Uterus (tissue), 4 donors: ENCODE data around the gene DCUN1D2. TPM values are rescaled to one million over a fixed set of nuclear protein-coding genes. Genes with fewer than 3 reads are reported as not detected.

Experiments
- DNase-seq, 2 donors: peaks; one replicate each; pipeline ENCODE4 v3.0.0-alpha.2; 2019 to 2020
- H3K27ac ChIP-seq, 2 donors: fragments of 200-600 bp; sonication (generic); 1 replicate in 1 of 2; 2 replicates in 1 of 2; pipeline ENCODE4 v1.5.1; 2016 to 2018
- H3K27me3 ChIP-seq, 2 donors: fragments of 200-600 bp; sonication (generic); one replicate each; pipeline ENCODE4 v1.5.1; 2018 to 2019; ENCODE audit warnings: control low read depth in 1 of 2
- H3K36me3 ChIP-seq, 2 donors: fragments of 200-600 bp; sonication (generic); one replicate each; pipeline ENCODE4 v1.5.1; 2019; ENCODE audit warnings: control low read depth in 1 of 2
- H3K4me1 ChIP-seq, 2 donors: fragments of 200-600 bp; sonication (generic); one replicate each; pipeline ENCODE4 v1.5.1; 2018 to 2019; ENCODE audit warnings: control low read depth in 1 of 2
- H3K4me3 ChIP-seq, 2 donors: fragments of 200-600 bp; sonication (generic); 1 replicate in 1 of 2; 2 replicates in 1 of 2; pipeline ENCODE4 v1.5.1; 2018 to 2019; ENCODE audit warnings: mild to moderate bottlenecking in 1 of 2
- H3K9me3 ChIP-seq, 2 donors: fragments of 200-600 bp; sonication (generic); one replicate each; pipeline ENCODE4 v1.5.1; 2019; ENCODE audit warnings: control low read depth in 1 of 2
- CTCF ChIP-seq, 4 experiments: fragments of 200-600 bp in 2 of 4; fragments of 450-650 bp in 2 of 4; sonication (generic) in 2 of 4; IDR thresholded peaks; one replicate each; pipeline ENCODE4 v1.5.1; 2016 to 2019; ENCODE audit warnings: antibody characterized with exemption in 4 of 4, mild to moderate bottlenecking in 2 of 4, moderate library complexity in 1 of 4
- POLR2A ChIP-seq, 2 donors: fragments of 450-650 bp; IDR thresholded peaks; one replicate each; pipeline ENCODE4 v1.6.1; 2016; ENCODE audit warnings: antibody characterized with exemption in 2 of 2, mild to moderate bottlenecking in 1 of 2, moderate library complexity in 1 of 2
- intact Hi-C: fragments of 100-400 bp; cut with DNase I; formaldehyde crosslinking; loops from one replicate; pipeline ENCODE4 v1.15.1; 2023; ENCODE audit warnings: low total_unique reads
- total RNA-seq, 4 donors: library from RNA; depleted of rRNA in 3 of 4; stranded (reverse); fragments of >200 nt in 3 of 4; gene quantifications; one replicate each; pipeline versions ENCODE4 v1.1.0 to v1.2.4, GENCODE V29; 2014 to 2023
- donor health status: DM: yes; HTN: yes; CAD: no.

The DCUN1D2 gene
- total RNA-seq: 10 to 100 TPM in 3 of 4 donors, 1 to 10 TPM in 1; 7.7 to 68.2 (median 29.3) TPM

DNA sequence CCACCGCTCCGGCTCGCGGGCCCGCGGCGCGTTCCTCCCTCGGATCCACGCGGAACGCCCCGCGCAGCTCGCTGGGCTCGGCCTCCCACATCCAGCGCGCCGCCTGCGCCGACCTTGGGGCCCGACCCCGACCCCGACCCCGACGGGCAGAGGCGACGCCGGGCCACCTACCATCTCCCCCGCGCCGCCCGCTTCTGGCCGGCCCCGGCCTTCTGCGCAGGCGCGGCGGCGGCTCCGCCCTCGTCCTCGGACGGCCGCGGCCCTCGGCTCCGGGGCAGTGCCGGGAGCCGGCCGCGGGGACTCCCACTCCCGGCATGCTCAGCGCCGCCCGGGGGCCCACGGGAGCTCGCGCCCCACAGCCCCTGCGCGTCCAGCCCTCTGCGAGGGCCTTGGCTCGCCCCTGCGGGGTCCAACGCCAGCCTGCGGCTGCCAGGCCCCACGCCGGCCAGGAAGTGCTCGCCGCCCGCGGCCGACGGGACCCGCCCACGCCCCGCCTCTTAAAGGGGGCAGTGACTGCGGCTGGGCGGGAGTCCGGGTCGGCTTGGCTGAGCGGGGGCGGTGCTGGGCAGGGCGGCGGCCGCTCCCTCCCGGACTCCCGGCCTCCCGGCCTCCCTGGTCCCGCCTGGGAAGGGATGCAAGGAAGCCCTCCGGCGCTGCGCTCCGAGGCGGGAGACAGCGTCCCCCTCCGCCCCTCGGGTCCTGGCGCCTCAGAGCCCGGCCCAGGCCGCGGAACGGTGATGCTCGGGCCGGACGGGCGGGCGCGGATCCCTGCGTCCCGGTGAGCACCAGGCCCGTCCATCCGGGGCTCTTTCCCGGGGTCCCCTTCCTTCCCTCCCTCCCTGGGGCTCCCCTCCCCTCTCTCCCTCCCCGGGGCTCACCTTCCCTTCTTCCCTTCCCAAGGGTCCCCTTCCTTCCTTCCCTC, at the start of gene DCUN1D2:
DCUN1D2 (minus strand) TSS at position 216 of the 922 bp plus-strand sequence; CDS start at position 174, 42 bp downstream.
- TF ChIP-seq POLR2A (IDR thresholded peaks at IDR 0.05) (peak; percentile 68 to 84), CTCF (IDR thresholded peaks at IDR 0.05) (peak in 1 of 4 experiments; percentile 42)
- H3K9me3 ChIP-seq: no peaks in the 10 kb centered on the region
- no peaks in the 10 kb centered on the region for H3K36me3 ChIP-seq
- peaks cover 4 to 5% of the 10 kb centered on the region in 2 donors for H3K4me1 ChIP-seq
- H3K27me3 ChIP-seq: no peaks in the 10 kb centered on the region
- DNase-seq: peak; percentile 93 to 97
- peak within 1 kb of the TSS; percentile 81 to 87 for H3K4me3 ChIP-seq
- intact Hi-C loops: no loop called here
- peak within 1 kb of the TSS; percentile 88 to 95 for H3K27ac ChIP-seq

DNA sequence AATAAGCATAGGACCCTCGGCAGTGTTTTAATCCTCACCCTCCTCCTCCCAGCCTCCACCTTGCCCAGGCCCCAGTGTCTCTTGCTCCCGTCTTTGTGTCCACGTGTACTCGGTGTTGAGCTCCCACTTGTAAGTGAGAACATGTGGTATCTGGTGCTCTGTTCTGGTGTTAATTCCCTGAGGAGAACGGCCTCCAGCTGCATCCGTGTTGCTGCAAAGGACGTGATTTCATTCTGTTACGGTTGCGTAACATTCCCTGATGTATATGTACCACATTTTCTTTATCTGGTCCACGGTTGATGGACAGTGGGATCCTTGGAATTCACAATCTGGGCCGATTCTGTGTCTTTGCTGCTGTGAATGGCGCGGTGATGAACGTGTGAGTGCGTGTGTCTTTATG, 49.3 kb upstream of the DCUN1D2 start:
- H3K36me3 ChIP-seq: no peaks in the 10 kb centered on the region
- intact Hi-C loops: no loop called here
- peak in 1 of 2 donors; percentile 8 for DNase-seq

DNA sequence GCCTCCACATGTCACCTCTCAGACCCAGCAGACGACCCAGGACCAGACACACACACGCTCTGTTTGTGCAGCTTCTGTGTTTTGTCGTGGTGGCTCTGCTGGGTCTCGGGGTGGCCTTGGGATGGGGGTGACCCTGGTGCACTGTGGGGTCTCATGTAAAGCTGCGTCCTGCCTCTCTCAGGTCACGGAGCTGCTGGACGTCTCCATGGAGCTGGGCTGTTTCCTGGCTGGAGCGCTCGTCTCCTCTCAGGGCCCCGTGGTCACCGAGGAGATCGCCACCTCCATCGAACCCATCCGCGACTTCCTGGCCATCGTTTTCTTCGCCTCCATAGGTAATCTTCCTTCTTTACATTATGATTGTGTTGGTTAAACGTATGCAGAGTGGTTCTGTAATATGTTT, 48.7 kb upstream of the DCUN1D2 start:
- peak in 1 of 2 donors; percentile 7 for DNase-seq
- intact Hi-C loops: no loop called here
- no peaks in the 10 kb centered on the region for H3K9me3 ChIP-seq
- no peaks in the 10 kb centered on the region for H3K4me1 ChIP-seq
- H3K4me3 ChIP-seq: no peak overlapping the region
- no peaks in the 10 kb centered on the region for H3K36me3 ChIP-seq
- H3K27ac ChIP-seq: no peak overlapping the region
- no peaks in the 10 kb centered on the region for H3K27me3 ChIP-seq
- TF ChIP-seq POLR2A (IDR thresholded peaks at IDR 0.05): no peak
- no peak for TF ChIP-seq CTCF (IDR thresholded peaks at IDR 0.05)

More for the DNA sequence above, 49.3 kb upstream of the DCUN1D2 start:
- no peak for TF ChIP-seq CTCF (IDR thresholded peaks at IDR 0.05)
- no peak for TF ChIP-seq POLR2A (IDR thresholded peaks at IDR 0.05)
- Histone ChIP-seq H3K4me3 (no peak overlapping the region), H3K9me3 (no peaks in the 10 kb centered on the region), H3K27me3 (no peaks in the 10 kb centered on the region), H3K4me1 (no peaks in the 10 kb centered on the region), H3K27ac (no peak overlapping the region)

DNA sequence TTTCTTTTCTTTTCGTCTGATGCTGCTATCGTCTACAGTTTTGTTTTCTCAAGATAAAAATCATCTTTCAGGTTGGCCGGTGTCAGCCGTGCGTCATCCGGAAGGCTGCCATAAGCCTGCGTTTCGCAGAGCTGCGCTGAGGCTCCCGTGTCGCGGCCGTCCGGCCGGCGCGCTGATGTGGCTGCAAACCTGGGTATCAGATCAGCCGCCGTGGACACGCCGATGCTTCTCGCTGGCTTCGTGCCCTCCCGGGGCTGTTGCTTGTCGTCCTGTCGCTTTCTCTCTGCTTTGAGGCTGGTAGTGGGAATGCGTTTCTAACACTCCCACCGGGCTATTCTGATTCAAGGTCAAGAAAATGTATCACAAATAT, 48.2 kb upstream of the DCUN1D2 start:
- no peak overlapping the region for H3K27ac ChIP-seq
- H3K27me3 ChIP-seq: no peaks in the 10 kb centered on the region
- TF ChIP-seq POLR2A (IDR thresholded peaks at IDR 0.05) (no peak), CTCF (IDR thresholded peaks at IDR 0.05) (no peak)
- H3K4me3 ChIP-seq: no peak overlapping the region
- intact Hi-C loops: no loop called here
- no peaks in the 10 kb centered on the region for H3K9me3 ChIP-seq
- H3K4me1 ChIP-seq: no peaks in the 10 kb centered on the region
- DNase-seq: peak in 1 of 2 donors; percentile 1
- no peaks in the 10 kb centered on the region for H3K36me3 ChIP-seq
